ES-I3 (cell line): Measurements from ENCODE around the gene FOXN3.

Source experiments
- H3K36me3 ChIP-seq: 2 replicates; pipeline ENCODE4 v1.6.1; 2013; ENCODE audit warnings: mild to moderate bottlenecking, low read length, control low read depth, moderate library complexity; ENCODE audit not compliant: insufficient read depth
- H3K4me1 ChIP-seq: 2 replicates; pipeline ENCODE4 v1.6.1; 2013; ENCODE audit warnings: mild to moderate bottlenecking, control low read depth, low read length; ENCODE audit not compliant: insufficient read depth
- H3K9ac ChIP-seq: 2 replicates; pipeline ENCODE4 v1.6.1; 2013; ENCODE audit warnings: low read depth, mild to moderate bottlenecking, low read length, moderate library complexity
- H3K9me3 ChIP-seq: 2 replicates; pipeline ENCODE4 v1.6.1; 2013; ENCODE audit warnings: mild to moderate bottlenecking, low read length, moderate library complexity; ENCODE audit not compliant: control insufficient read depth, insufficient read depth

FOXN3 gene

DNA sequence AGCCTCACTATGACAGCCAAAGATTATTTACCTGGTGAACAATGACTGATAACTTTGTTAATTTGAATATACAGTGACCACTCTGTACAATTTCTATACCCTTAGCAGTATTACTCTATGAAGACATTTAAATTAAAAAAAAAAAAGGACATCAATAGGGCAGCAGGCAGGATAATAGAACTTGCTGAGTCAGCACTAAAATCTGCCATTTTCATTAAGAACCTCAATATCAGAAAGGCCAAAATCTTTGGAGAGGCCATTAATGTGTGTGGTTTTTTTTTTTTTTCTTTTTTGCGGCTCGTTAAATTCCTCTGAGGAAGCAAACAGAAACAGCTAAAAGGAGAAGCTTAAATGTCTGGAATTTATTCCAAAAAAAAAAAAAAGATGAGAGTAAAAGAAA is 73.7 kb downstream of the FOXN3 start:
- Histone ChIP-seq H3K9ac (no peak overlapping the region), H3K36me3 (peaks cover 1% of the 10 kb centered on the region; the same call in 1 of the 2 replicates), H3K9me3 (no peaks in the 10 kb centered on the region), H3K4me1 (peaks cover 46% of the 10 kb centered on the region)

- Histone ChIP-seq H3K4me1 (peaks cover 48% of the 10 kb centered on the region), H3K36me3 (no peaks in the 10 kb centered on the region), H3K9ac (no peak overlapping the region), H3K9me3 (no peaks in the 10 kb centered on the region)
Measured at GRCh38 chr14:89342049-89342448, 75.0 kb downstream of the FOXN3 start.

- Histone ChIP-seq H3K36me3 (no peaks in the 10 kb centered on the region), H3K9me3 (no peaks in the 10 kb centered on the region), H3K4me1 (peaks cover 55% of the 10 kb centered on the region), H3K9ac (peak overlapping the region; percentile 8; the same call in 1 of the 2 replicates)
Measured at GRCh38 chr14:89340200-89341181, 76.5 kb downstream of the FOXN3 start.

- H3K4me1 ChIP-seq: peaks cover 55% of the 10 kb centered on the region
- no peaks in the 10 kb centered on the region for H3K36me3 ChIP-seq
- no peaks in the 10 kb centered on the region for H3K9me3 ChIP-seq
- no peak overlapping the region for H3K9ac ChIP-seq
Measured at GRCh38 chr14:89339579-89339978, 77.5 kb downstream of the FOXN3 start.

DNA sequence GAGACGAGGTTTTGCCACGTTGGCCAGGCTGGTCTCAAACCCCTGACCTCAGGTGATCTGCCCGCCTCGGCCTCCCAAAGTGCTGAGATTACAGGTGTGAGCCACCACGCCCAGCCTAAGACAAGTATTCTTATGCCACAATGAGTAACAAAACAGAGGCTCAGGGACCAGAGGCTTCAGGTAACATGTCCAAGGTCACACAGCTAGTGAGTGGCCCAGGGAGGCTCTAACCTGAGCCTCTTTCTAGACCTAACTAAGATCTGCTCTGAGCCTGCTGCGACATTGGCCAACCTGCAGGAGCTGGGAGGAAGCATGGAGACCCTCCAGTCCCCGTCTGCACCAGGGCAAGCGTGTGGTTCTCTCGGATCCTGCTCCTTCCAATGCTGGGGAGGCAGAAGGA is 77.9 kb downstream of the FOXN3 start:
- H3K4me1 ChIP-seq: peaks cover 55% of the 10 kb centered on the region
- H3K9ac ChIP-seq: no peak overlapping the region
- H3K9me3 ChIP-seq: no peaks in the 10 kb centered on the region
- H3K36me3 ChIP-seq: no peaks in the 10 kb centered on the region

GRCh38 chr14:89336338-89336737 is 80.7 kb downstream of the FOXN3 start:
- H3K36me3 ChIP-seq: no peaks in the 10 kb centered on the region
- H3K4me1 ChIP-seq: peaks cover 41% of the 10 kb centered on the region
- no peak overlapping the region for H3K9ac ChIP-seq

DNA sequence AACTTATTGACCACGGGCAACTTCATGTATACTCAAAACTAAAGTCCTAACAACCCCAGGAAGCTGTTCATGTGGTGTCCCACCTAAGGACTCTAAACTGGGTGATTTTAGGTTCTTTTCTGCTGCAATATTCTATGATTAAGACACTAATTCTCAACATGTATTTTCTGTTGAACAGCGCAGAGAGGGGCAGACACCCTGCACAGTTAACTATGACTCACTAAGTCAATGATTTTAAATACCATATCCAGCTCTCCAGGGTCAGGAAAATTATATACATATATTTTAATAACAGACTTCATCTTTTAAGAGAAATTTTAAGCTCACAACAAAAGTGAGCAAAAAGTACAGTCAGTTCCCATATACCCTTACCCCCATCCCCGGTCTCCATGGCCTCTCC is 85.0 kb downstream of the FOXN3 start:
- Histone ChIP-seq H3K36me3 (peaks cover 8% of the 10 kb centered on the region; the same call in 1 of the 2 replicates), H3K4me1 (peaks cover 23% of the 10 kb centered on the region)

More at GRCh38 chr14:89336338-89336737, 80.7 kb downstream of the FOXN3 start:
- no peaks in the 10 kb centered on the region for H3K9me3 ChIP-seq

DNA sequence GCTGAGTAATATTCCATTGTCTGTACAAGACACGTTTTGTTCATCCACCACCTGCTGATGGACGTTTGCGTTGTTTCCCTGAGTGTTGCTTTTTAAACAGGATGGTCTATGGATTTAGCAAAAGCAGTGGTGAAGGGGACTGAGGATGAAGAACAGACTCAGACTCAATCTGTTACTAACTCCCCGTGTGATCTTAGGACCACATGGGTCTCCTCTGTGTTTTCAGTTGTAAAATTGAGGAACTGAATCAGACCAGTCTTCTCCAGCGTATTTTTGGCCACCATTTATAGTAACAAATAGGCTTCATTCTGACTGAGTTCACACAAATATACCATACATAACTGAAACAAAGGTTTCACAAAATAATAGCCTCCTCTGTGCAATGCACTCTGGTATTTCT is 85.6 kb downstream of the FOXN3 start:
- Histone ChIP-seq H3K4me1 (peaks cover 17% of the 10 kb centered on the region), H3K36me3 (peaks cover 8% of the 10 kb centered on the region; the same call in 1 of the 2 replicates), H3K9ac (no peak overlapping the region), H3K9me3 (no peaks in the 10 kb centered on the region)

More for the DNA sequence above, 85.0 kb downstream of the FOXN3 start:
- no peaks in the 10 kb centered on the region for H3K9me3 ChIP-seq
- no peak overlapping the region for H3K9ac ChIP-seq

DNA sequence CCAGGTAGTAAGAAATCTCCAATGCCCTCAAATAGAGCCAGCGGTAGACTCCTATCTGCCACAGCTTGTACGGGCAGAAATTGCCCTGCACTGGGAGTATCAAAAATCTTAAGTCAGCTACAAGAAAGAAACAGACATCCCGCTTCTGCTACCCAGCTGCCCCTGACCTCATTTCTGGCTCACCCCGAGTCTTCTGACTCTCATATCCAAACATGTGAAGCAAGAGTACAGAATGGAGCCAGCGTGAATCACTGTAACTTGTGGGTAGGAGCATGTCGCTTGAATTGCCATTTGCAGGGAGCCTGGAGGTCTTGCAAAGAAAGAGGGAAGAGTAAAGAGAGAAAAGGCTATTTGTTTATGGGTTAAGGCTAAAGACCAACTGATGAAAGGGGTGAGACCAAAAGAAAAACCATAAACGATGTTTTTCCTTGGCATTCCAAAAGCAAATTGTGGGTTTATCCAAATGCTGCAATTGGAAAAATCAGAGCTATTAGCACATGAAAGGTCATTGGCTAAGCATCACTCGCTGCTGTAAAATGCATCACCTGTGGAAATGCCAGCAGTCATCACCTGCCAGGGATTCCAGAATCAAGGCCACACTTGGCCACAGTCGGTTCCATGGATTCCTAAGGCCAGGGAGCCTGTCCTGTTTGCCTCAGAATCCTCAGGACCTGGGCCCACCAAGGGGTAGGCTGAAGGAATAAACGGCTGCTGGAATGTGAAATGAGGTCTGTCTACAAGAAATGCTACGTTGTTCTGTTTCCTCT is 86.6 kb downstream of the FOXN3 start:
- Histone ChIP-seq H3K4me1 (peaks cover 16% of the 10 kb centered on the region; the same call in 1 of the 2 replicates), H3K9ac (no peak overlapping the region), H3K36me3 (peaks cover 8% of the 10 kb centered on the region; the same call in 1 of the 2 replicates), H3K9me3 (no peaks in the 10 kb centered on the region)

GRCh38 chr14:89327771-89328212 is 89.2 kb downstream of the FOXN3 start:
- Histone ChIP-seq H3K9ac (no peak overlapping the region), H3K36me3 (peaks cover 11% of the 10 kb centered on the region; the same call in 1 of the 2 replicates), H3K4me1 (peaks cover 14% of the 10 kb centered on the region; the same call in 1 of the 2 replicates), H3K9me3 (no peaks in the 10 kb centered on the region; the same call in none of the 2 replicates)

GRCh38 chr14:89325959-89326358 is 91.1 kb downstream of the FOXN3 start:
- peaks cover 15% of the 10 kb centered on the region; the same call in 1 of the 2 replicates for H3K36me3 ChIP-seq
- peaks cover 7% of the 10 kb centered on the region; the same call in 1 of the 2 replicates for H3K4me1 ChIP-seq
- no peak overlapping the region for H3K9ac ChIP-seq
- no peaks in the 10 kb centered on the region; the same call in none of the 2 replicates for H3K9me3 ChIP-seq

DNA sequence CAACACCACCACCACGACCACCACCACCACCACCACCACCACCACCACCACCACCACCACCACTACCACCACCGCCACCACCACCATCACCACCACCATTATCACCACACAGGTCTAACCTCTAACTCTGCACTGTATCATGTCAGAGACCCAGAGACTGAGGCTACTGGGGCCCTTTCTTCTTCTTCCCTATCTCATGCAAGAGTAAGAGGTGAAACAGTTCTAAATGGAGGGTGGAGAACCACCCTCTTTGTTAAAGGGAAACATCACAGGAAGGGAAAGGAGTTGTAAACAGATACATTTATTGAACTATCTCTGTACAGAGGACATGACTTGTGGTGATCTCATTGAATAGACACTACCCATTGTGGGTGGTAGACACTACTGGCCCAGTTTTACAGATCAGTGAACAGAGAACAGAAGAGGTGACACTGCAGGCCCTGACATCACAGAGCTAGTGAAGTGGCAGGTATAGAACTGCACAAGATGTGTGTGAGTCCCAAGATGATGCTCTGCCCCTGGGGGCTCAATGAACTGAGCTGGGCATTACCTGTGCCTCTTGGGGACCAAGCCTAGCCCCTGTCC is 91.6 kb downstream of the FOXN3 start:
- Histone ChIP-seq H3K36me3 (peaks cover 12% of the 10 kb centered on the region; the same call in 1 of the 2 replicates), H3K4me1 (peaks cover 2% of the 10 kb centered on the region; the same call in 1 of the 2 replicates), H3K9ac (no peak overlapping the region), H3K9me3 (peaks cover 3% of the 10 kb centered on the region)

DNA sequence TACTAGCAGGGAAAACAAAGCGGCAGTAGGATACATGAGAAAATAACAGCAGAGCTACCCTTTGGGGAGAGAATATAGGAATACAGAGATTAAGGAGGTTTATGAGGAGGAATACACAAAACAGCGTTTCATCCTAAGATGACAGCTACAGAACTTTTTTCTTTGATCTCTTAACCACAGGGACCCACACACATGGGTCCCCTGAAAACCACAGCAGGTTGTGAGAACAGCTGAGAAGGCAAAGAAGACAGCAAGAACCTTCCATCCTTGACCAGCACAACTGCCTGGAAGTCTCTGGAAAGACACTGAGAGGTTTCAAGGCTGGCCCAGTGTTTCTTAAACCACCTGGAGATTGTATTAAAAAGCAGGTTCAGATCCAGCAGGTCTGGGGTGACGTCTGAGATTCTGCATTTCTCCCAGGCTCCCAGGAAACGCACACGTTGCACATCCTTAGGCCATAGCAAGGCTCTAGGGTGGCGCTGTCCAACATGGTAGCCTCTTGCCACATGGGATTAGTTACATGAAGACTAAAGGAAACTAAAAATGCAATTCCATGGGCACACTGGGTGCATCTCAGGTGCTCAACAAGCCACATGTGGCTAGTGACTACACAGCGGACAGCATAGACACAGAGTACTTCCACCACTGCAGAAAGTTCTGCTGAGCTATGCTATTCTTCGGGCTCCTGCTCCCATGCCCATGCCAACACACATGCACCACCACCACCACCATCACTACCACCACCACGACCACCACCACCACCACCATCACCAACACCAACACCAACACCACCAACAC is 92.3 kb downstream of the FOXN3 start:
- peaks cover 5% of the 10 kb centered on the region for H3K9me3 ChIP-seq
- peaks cover 9% of the 10 kb centered on the region; the same call in 1 of the 2 replicates for H3K36me3 ChIP-seq
- no peaks in the 10 kb centered on the region for H3K4me1 ChIP-seq
- no peak overlapping the region for H3K9ac ChIP-seq
